HepG2 (cell line): ENCODE measurements around the gene SOCS1. TPM values are rescaled to one million over a fixed set of nuclear protein-coding genes. Genes with fewer than 3 reads are reported as not detected.

Experiments used
- ARNT2 ChIP-seq: sonication (generic); formaldehyde crosslinking; IDR thresholded peaks from 2 replicates; pipeline ENCODE4 v1.8.0; 2022; ENCODE audit warnings: mild to moderate bottlenecking, low read depth, missing genetic modification reagents, moderate library complexity
- MATR3 ChIP-seq: sonication (generic); formaldehyde crosslinking; IDR thresholded peaks from 2 replicates; pipeline ENCODE4 v1.4.0; 2020; ENCODE audit warnings: missing genetic modification reagents
- NCOA1 ChIP-seq: sonication (generic); formaldehyde crosslinking; IDR thresholded peaks from 2 replicates; pipeline ENCODE4 v1.9.0; 2021; ENCODE audit warnings: missing genetic modification reagents
- PLRG1 ChIP-seq: fragments of 450-650 bp; conservative IDR thresholded peaks from 2 replicates; pipeline ENCODE4 v1.6.1; 2016
- SIN3A ChIP-seq: IDR thresholded peaks from 2 replicates; pipeline ENCODE4 v1.6.1; 2011; ENCODE audit warnings: low read depth, mild to moderate bottlenecking, control low read depth, low read length, borderline replicate concordance
- TCF7L2 ChIP-seq: IDR thresholded peaks from 2 replicates; pipeline ENCODE4 v1.6.1; 2011; ENCODE audit warnings: mild to moderate bottlenecking, low read depth, low read length, moderate library complexity
- ZNF274 ChIP-seq: sonication (generic); formaldehyde crosslinking; IDR thresholded peaks from 2 replicates; pipeline ENCODE4 v1.5.1; 2020; ENCODE audit warnings: mild to moderate bottlenecking, missing genetic modification reagents
- ZNF441 ChIP-seq: sonication (generic); formaldehyde crosslinking; IDR thresholded peaks from 2 replicates; pipeline ENCODE4 v1.7.0; 2021; ENCODE audit warnings: missing genetic modification reagents, borderline replicate concordance
- polyA plus RNA-seq, 8 experiments: library from polyadenylated mRNA; depleted of rRNA in 3 of 8; stranded (reverse) in 7 of 8; unstranded in 1 of 8; fragments of >200 nt; fragmentation: Illumina TruSeq in 4 of 8; extraction: Trizol in 4 of 8; gene quantifications; 2 replicates each; pipeline versions ENCODE4 v1.2.1 to v1.2.3, GENCODE V29; 2011 to 2016; ENCODE audit warnings: low read depth in 4 of 8, missing spikeins in 1 of 8, mixed read lengths in 1 of 8; ENCODE audit not compliant: insufficient read depth in 1 of 8
- total RNA-seq, 5 experiments: library from RNA; depleted of rRNA; stranded (reverse); fragments of >200 nt; fragmentation: Illumina TruSeq; extraction: Trizol; gene quantifications; 2 replicates each; pipeline ENCODE4 v1.2.3, GENCODE V29; 2016; ENCODE audit warnings: low read depth in 1 of 5
- TF ChIP-seq, protein P1 (sequence below): IDR thresholded peaks from 2 replicates; pipeline ENCODE4 v1.6.1; 2016; ENCODE audit warnings: low read depth, control low read depth
- TF ChIP-seq, protein P2 (sequence below): sonication (generic); formaldehyde crosslinking; IDR thresholded peaks from 2 replicates; pipeline ENCODE4 v1.4.0; 2020; ENCODE audit warnings: mild to moderate bottlenecking, missing genetic modification reagents
- TF ChIP-seq, protein P3 (sequence below): sonication (generic); formaldehyde crosslinking; IDR thresholded peaks from 2 replicates; pipeline ENCODE4 v1.4.0; 2020; ENCODE audit warnings: mild to moderate bottlenecking, missing genetic modification reagents

The SOCS1 gene
- total and polyA plus RNA-seq, 2 of the 13 experiments (the other 11 are each of a cell fraction or from before 2014, with no cell fraction given): 5.3 to 6.3 TPM

DNA sequence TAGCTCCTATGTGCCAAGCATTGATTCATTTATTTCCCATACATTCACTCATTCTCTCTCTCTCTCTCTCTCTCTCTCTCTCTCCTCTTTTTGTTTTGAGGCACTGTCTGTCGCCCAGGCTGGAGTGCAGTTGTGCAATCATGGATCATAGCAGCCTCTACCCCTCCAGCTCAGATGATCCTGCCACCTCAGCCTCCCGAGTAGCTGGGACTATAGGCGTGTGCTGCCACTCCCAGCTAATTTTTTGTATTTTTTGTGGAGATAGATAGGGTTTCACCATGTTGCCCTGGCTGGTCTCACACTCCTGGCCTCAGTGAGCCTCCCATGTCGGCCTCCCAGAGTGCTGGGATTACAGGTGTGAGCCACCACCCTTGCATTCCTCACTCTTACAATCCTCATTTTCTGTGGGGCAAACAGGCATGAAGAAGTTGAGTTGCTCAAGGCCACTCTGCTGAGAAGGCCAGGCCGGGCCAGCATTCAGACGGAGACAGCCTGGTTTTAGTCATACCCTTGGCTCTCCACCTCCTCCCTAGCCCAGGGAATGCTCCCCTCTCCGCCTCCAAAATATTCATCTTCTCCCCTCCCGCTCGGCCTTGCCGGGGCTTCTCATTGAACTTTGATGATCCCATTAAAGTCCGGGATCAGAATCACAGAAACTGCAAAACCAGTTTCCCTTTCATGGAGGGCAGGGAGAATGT lies 21.0 kb upstream of the SOCS1 start (continued):
- TF ChIP-seq, protein P1, sequence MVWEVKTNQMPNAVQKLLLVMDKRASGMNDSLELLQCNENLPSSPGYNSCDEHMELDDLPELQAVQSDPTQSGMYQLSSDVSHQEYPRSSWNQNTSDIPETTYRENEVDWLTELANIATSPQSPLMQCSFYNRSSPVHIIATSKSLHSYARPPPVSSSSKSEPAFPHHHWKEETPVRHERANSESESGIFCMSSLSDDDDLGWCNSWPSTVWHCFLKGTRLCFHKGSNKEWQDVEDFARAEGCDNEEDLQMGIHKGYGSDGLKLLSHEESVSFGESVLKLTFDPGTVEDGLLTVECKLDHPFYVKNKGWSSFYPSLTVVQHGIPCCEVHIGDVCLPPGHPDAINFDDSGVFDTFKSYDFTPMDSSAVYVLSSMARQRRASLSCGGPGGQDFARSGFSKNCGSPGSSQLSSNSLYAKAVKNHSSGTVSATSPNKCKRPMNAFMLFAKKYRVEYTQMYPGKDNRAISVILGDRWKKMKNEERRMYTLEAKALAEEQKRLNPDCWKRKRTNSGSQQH (CRISPR knock-in tag): no peak
- TF ChIP-seq PLRG1: no peak
- TF ChIP-seq ZNF274 (CRISPR knock-in tag): no peak
- TF ChIP-seq, protein P2, sequence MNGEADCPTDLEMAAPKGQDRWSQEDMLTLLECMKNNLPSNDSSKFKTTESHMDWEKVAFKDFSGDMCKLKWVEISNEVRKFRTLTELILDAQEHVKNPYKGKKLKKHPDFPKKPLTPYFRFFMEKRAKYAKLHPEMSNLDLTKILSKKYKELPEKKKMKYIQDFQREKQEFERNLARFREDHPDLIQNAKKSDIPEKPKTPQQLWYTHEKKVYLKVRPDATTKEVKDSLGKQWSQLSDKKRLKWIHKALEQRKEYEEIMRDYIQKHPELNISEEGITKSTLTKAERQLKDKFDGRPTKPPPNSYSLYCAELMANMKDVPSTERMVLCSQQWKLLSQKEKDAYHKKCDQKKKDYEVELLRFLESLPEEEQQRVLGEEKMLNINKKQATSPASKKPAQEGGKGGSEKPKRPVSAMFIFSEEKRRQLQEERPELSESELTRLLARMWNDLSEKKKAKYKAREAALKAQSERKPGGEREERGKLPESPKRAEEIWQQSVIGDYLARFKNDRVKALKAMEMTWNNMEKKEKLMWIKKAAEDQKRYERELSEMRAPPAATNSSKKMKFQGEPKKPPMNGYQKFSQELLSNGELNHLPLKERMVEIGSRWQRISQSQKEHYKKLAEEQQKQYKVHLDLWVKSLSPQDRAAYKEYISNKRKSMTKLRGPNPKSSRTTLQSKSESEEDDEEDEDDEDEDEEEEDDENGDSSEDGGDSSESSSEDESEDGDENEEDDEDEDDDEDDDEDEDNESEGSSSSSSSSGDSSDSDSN: no peak
- TF ChIP-seq, protein P3, sequence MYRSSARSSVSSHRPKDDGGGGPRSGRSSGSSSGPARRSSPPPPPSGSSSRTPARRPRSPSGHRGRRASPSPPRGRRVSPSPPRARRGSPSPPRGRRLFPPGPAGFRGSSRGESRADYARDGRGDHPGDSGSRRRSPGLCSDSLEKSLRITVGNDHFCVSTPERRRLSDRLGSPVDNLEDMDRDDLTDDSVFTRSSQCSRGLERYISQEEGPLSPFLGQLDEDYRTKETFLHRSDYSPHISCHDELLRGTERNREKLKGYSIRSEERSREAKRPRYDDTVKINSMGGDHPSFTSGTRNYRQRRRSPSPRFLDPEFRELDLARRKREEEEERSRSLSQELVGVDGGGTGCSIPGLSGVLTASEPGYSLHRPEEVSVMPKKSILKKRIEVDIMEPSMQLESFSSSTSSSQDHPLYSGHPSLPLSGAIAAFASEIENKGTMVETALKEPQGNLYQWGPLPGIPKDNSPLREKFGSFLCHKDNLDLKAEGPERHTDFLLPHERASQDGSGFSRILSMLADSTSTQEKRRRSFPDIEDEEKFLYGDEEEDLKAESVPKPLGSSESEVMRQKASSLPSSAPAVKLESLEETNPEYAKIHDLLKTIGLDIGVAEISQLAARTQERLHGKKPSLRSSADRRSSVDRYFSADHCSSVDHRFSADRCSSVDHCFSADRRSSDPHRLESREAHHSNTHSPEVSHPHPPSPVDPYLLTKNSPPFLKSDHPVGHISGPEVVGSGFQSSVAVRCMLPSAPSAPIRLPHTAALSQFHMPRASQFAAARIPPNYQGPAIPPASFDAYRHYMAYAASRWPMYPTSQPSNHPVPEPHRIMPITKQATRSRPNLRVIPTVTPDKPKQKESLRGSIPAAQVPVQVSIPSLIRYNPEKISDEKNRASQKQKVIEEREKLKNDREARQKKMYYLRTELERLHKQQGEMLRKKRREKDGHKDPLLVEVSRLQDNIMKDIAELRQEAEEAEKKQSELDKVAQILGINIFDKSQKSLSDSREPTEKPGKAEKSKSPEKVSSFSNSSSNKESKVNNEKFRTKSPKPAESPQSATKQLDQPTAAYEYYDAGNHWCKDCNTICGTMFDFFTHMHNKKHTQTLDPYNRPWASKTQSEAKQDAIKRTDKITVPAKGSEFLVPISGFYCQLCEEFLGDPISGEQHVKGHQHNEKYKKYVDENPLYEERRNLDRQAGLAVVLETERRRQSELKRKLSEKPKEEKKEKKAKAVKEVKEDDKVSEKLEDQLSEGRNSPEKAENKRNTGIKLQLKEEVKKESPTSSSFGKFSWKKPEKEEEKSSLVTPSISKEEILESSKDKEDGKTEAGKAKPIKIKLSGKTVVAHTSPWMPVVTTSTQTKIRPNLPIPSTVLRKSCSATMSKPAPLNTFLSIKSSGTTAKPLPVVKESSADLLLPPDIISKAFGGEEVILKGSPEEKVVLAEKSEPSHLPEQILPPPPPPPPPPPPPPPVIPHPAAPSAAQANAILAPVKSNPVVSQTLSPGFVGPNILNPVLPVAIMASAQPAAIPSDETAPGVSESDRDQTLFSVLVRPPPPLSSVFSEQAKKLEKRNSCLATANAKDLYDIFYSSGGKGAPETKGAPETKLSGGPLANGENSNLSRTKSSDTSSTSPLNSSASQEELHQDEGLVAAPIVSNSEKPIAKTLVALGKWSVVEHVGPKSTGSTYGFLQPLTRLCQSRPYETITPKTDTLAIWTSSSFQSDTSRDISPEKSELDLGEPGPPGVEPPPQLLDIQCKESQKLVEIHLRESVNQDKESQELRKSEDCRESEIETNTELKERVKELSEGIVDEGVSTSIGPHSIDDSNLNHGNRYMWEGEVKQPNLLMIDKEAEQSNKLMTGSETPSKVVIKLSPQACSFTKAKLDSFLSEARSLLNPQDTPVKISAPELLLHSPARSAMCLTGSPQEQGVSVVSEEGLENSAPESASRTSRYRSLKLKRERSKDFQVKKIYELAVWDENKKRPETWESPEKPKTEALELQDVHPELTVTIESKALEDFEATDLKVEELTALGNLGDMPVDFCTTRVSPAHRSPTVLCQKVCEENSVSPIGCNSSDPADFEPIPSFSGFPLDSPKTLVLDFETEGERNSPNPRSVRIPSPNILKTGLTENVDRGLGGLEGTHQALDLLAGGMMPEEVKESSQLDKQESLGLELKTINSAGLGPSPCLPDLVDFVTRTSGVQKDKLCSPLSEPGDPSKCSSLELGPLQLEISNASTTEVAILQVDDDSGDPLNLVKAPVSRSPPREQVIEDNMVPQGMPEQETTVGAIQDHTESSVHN (CRISPR knock-in tag): peak; percentile 16; the same call in 1 of the 2 replicates
- TF ChIP-seq SIN3A: no peak
- TF ChIP-seq TCF7L2: no peak
- no peak for TF ChIP-seq ZNF441
- no peak for TF ChIP-seq NCOA1 (CRISPR knock-in tag)
- TF ChIP-seq MATR3 (CRISPR knock-in tag): no peak
- TF ChIP-seq ARNT2 (CRISPR knock-in tag): no peak
